ENCODE measurements around the gene ZRSR2. TPM values are rescaled to one million over a fixed set of nuclear protein-coding genes. Genes with fewer than 3 reads are reported as not detected.
A peak's percentile ranks its signal among the peaks of the same experiment; 100 is the strongest.

ZRSR2 gene
- total and polyA plus RNA-seq, 9 of the 15 experiments (the other 6 are each of a cell fraction or from before 2014, with no cell fraction given): 3.5 to 19.5 (median 8.6) TPM

GRCh38 chrX:15860921-15861320, 70.6 kb downstream of the ZRSR2 start:
- H3K9me3 ChIP-seq (replicated peaks; ENCODE audit: control insufficient read depth, insufficient read depth, low read depth, low read length): no peaks in the 10 kb centered on the region
- H3K4me3 ChIP-seq: no peak overlapping the region
- H3K9ac ChIP-seq (ENCODE audit: insufficient read depth in 1 of 2, low read depth in 2 of 2, low read length in 2 of 2): no peak overlapping the region
- H3K27ac ChIP-seq (ENCODE audit: extremely low read depth, low read depth, low read length): no peak overlapping the region
- no peak overlapping the region for H3K4me2 ChIP-seq (ENCODE audit: insufficient read depth, low read length)
- TF ChIP-seq PREB (CRISPR knock-in tag; IDR thresholded peaks at IDR 0.05) (no peak), ZNF316 (IDR thresholded peaks at IDR 0.05) (peak; percentile 7; the same call in 1 of the 2 replicates)
- H4K20me1 ChIP-seq (replicated peaks; ENCODE audit: control insufficient read depth, insufficient read depth, low read length): no peaks in the 10 kb centered on the region
- DNase-seq (ENCODE audit: extremely low read depth in 1 of 4, low spot score in 3 of 4) (no peak), FAIRE-seq (no peak), ATAC-seq (no peak)
- no peaks in the 10 kb centered on the region for H3K9me1 ChIP-seq (ENCODE audit: control insufficient read depth, insufficient read depth, low read length)
- in situ Hi-C loops (cut with MboI): no loop called here
- CTCF ChIA-PET (ENCODE audit: low intra/inter-chr PET ratio): no interaction called here
- no TSS peak for BruUV-seq (replicated peaks)
- no peaks in the 10 kb centered on the region; a peak in 1 of 5 replicates for H3K4me1 ChIP-seq (replicated peaks in 1 of 2; ENCODE audit: control insufficient read depth in 2 of 2, insufficient read depth in 2 of 2, low read length in 2 of 2)
- intact Hi-C loops (cut with micrococcal nuclease): no loop called here
- no peak overlapping the region for H2AFZ ChIP-seq (ENCODE audit: low read depth, low read length)
- H3K79me2 ChIP-seq (ENCODE audit: control insufficient read depth, insufficient read depth, low read length): no peaks in the 10 kb centered on the region
- 10% methylated on average over 3 of the region's 3 CpGs for WGBS (ENCODE audit: insufficient coverage, low coverage, missing lambda C conversion rate)
- POLR2A ChIA-PET: interaction anchor here (0.5 kb wide), 1 partner anchor 11 kb away, joined by 3 read pairs; no protein-coding TSS in a partner anchor
- no peaks in the 10 kb centered on the region; a peak in 2 of 5 replicates for H3K27me3 ChIP-seq (ENCODE audit: control insufficient read depth in 2 of 2, insufficient read depth in 2 of 2, low read length in 2 of 2)
- H3K36me3 ChIP-seq (ENCODE audit: control insufficient read depth, insufficient read depth, low read length): no peaks in the 10 kb centered on the region

- in situ Hi-C loops (cut with MboI): no loop called here
- 0% methylated on average over 3 of the region's 3 CpGs for WGBS (ENCODE audit: insufficient coverage, low coverage, missing lambda C conversion rate)
- no peak for TF ChIP-seq TRIM28 (IDR thresholded peaks at IDR 0.05)
- TF ChIP-seq ZNF41 (CRISPR knock-in tag; conservative IDR thresholded peaks at IDR 0.05): no peak
- TF ChIP-seq ZNF318 (IDR thresholded peaks at IDR 0.05; ENCODE audit: borderline replicate concordance in 1 of 2, low read depth in 1 of 2): no peak
- TF ChIP-seq ZNF146 (CRISPR knock-in tag; IDR thresholded peaks at IDR 0.05; ENCODE audit: unreplicated experiment): no peak
Observed at GRCh38 chrX:15864023-15864422, 73.7 kb downstream of the ZRSR2 start.

More at GRCh38 chrX:15864023-15864422, 73.7 kb downstream of the ZRSR2 start:
- Histone ChIP-seq H3K9ac (ENCODE audit: insufficient read depth in 1 of 2, low read depth in 2 of 2, low read length in 2 of 2) (no peak overlapping the region), H3K4me2 (ENCODE audit: insufficient read depth, low read length) (no peak overlapping the region), H3K4me1 (replicated peaks in 1 of 2; ENCODE audit: control insufficient read depth in 2 of 2, insufficient read depth in 2 of 2, low read length in 2 of 2) (no peaks in the 10 kb centered on the region; a peak in 1 of 5 replicates), H3K27me3 (ENCODE audit: control insufficient read depth in 2 of 2, insufficient read depth in 2 of 2, low read length in 2 of 2) (no peaks in the 10 kb centered on the region; a peak in 3 of 5 replicates), H2AFZ (ENCODE audit: low read depth, low read length) (no peak overlapping the region), H3K79me2 (ENCODE audit: control insufficient read depth, insufficient read depth, low read length) (no peaks in the 10 kb centered on the region), H3K4me3 (no peak overlapping the region), H3K36me3 (ENCODE audit: control insufficient read depth, insufficient read depth, low read length) (no peaks in the 10 kb centered on the region), H3K9me1 (ENCODE audit: control insufficient read depth, insufficient read depth, low read length) (no peaks in the 10 kb centered on the region), H4K20me1 (replicated peaks; ENCODE audit: control insufficient read depth, insufficient read depth, low read length) (no peaks in the 10 kb centered on the region), H3K27ac (ENCODE audit: extremely low read depth, low read depth, low read length) (no peak overlapping the region), H3K9me3 (replicated peaks; ENCODE audit: control insufficient read depth, insufficient read depth, low read depth, low read length) (no peaks in the 10 kb centered on the region)
- POLR2A ChIA-PET: interaction anchor here (0.8 kb wide), 1 partner anchor 9 kb away, joined by 3 read pairs; no protein-coding TSS in a partner anchor
- no peak for DNase-seq (ENCODE audit: extremely low read depth in 1 of 4, low spot score in 3 of 4)
- BruUV-seq (replicated peaks): no TSS peak
- no peak for FAIRE-seq
- no peak for ATAC-seq
- CTCF ChIA-PET (ENCODE audit: low intra/inter-chr PET ratio): interaction anchor here (0.6 kb wide), 1 partner anchor 14 kb away, joined by 8 read pairs; no protein-coding TSS in a partner anchor
- intact Hi-C loops (cut with micrococcal nuclease): no loop called here
